T-helper 1 cell treated with Interleukin-12 subunit alpha and Interleukin-12 subunit beta and Interleukin-4 antibody, amounts not matched to agents 30 ng/mL and 1 ng/mL, for 36 hours (primary cell): ENCODE results near the gene CMTR1. TPM values are rescaled to one million over a fixed set of nuclear protein-coding genes. Genes with fewer than 3 reads are reported as not detected.

Experiments used
- intact Hi-C: fragments of 100-400 bp; cut with micrococcal nuclease; formaldehyde crosslinking; loops from one replicate; pipeline ENCODE4 v1.15.1; 2024
- total RNA-seq: library from RNA; stranded (reverse); gene quantifications from 2 replicates; pipeline ENCODE4 v1.2.3, GENCODE V29; 2022

CMTR1 gene
- total RNA-seq, 1 donor from 2014 or later, result 88.0 TPM

DNA sequence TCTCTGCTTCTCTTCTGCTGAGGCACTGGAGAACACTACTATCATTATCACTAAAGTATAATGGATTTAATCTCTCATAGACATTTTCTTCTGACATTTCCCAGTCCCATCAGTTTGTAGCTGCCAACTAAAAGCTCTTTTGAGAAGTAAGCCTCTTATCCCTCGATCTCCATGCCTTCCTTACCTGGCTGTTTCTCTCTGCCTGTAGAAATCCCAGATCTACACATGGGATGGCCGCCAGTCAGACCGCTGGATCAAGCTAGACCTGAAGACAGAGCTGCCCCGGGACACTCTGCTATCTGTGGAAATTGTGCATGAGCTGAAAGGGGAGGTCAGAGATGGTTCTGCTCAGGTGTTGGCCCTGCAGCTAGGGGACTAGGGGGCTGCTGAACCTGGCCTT is 41.3 kb downstream of the CMTR1 start:
- intact Hi-C loops, result no loop called here

DNA sequence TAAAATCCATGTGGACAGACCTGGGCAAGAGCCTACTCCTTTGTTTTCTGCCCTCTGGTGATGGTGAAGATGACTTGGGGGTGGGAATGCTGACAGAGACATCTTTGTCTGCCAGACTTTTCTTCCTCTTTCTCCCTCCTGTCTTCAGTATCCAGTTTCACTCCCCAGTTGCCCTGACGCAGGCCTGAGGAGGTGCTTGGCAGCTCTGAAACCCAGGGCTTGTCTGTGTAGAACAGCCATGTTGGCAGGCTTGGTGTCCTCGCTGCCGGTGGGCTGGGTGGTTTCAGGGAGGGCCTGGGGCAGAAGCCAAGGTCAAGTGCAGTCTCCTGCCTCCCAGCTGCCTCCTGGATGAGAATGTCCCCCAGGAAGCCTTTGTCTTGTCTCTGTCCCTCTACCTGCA is 44.2 kb downstream of the CMTR1 start:
- intact Hi-C loops, result no loop called here

DNA sequence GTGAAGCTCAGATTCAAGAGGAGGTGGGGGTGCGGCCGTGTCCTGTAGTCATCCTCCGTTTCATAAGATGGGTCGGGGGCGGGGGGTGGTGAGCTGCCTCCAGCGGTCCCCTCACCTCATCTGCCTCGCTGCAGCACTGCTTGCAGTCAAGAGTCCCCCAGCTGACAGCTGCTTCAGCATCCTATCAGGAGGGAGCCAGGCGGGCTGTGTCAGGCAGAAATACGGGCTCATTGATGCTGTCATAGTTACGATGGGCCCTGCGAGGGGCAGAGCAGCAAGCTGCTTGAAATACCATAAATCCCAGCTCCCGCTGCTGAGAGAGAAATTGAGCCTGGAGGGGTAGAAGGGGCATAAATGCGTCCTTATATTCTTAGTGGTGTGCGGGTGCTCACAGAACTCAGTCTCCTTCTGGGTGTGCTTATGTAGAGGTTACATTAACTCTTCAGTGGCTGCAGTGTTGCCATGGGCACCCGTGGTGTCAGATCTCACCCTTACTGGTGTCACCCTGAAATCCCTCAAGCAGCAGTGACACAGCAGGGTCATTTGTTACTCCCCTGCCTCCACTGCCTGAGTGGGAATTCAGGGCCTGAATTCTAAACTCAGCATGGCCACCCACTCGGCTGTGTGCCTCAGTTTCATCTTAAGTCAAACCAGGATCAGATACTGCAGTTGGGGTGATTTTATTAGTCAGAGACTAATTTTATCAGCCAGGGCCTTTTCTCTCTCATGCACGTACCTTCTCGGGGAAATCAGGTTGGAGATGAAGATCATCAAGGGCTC is 44.8 kb downstream of the CMTR1 start:
- intact Hi-C loops, result no loop called here

DNA sequence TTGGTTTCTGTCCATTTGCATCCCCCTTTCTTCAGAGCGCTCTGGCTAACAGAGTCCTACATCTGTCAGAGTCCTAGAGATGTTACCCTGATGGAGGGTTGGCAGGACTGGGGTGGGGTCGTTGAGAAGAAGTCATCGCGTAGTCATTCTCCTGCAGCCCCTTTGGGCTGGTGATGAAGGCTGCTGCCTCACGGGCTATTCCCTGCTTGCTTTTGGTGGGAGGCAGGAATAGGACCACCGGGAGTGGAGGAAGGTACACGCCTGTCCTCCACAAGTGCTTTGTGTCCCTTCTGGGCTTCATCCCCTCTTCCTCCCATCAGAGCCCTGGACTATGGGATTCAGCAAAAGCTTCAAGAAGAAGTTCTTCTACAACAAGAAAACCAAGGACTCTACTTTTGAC is 45.8 kb downstream of the CMTR1 start:
- intact Hi-C loops, result no loop called here

DNA sequence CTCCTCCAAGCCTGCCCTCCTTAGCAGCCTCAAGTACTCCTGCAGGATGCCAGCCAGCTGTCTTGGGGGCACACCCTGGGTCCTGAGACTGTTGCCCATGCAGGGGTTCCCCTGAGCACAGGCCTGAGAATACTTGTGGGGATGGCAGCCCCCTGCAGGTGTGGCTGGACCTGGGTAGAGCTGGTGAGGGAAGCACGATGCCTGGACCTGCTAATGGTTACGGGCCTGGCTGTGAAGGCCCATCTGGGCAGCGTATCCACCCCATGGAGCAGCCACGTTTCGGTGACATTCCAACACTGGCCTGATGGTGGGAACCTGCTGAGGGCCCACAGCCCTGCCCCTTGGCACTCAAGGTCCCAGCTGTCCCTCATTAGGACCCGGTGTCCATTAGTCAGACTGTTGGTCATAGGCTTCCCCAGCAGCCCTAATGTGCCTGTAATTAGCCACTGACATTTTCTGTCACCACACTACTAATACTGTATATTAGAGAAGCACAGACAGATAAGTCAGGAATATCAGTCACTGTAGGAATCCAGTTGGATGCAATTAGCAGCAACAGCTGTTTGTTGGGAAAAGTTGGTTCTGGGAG is 46.3 kb downstream of the CMTR1 start:
- intact Hi-C loops, result no loop called here

DNA sequence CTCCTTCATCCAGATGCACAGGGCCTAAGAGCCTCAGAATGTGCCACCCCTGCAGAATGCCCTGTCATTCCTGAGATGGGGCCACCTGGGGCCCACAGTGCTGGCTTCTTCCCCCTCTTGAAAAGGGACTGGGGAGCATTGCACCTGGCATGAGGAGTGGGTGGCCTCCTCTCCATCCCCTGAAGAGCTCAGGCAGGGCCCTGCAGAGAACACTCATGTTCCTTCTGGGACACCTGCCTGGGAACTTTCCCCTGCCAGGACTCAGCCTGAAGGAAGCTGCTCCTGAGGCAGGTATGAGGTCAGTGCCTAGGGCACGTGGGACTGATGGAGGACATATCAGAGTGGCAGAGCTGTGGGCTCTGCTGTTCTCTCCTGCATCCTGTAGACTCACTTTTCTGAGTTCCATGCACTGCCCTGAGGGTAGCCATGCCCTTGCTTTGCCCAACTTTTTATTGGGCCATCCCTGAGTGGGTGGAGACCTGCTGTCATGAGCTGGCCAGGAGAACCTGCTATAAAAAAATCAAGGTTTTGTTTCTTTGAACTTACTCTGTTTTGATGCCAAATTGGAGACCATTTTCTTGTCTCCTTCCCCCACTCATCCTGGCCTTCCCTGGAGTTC is 47.2 kb downstream of the CMTR1 start:
- intact Hi-C loops, result no loop called here

DNA sequence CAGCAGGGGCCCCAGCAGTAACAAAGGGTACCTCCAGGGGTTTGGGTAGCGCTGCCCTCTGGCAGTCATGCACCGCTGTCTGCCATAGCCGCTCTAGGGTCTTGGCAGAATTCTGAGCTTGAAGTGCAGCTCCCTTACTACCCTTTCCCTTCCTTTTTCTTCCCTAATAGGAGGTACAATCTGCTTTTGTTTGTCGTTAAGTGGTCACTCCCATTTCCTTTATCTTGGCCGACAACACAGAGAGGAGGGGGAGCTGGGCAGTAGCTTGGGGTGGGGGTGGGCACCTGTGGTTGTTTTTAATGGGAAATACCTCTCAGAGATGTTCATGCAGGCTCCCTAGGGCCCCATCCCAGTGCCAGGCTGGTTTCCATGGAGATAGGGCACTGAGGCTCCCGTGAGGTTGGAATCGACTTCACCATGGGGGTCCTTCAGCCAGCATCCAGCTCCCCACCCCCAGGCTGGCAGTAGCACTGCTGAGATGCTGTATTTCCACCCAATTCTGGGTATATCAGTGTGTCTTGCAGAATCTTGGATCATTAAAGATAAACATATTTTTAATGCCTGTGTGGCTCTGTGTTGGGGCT is 48.0 kb downstream of the CMTR1 start:
- intact Hi-C loops, result no loop called here

DNA sequence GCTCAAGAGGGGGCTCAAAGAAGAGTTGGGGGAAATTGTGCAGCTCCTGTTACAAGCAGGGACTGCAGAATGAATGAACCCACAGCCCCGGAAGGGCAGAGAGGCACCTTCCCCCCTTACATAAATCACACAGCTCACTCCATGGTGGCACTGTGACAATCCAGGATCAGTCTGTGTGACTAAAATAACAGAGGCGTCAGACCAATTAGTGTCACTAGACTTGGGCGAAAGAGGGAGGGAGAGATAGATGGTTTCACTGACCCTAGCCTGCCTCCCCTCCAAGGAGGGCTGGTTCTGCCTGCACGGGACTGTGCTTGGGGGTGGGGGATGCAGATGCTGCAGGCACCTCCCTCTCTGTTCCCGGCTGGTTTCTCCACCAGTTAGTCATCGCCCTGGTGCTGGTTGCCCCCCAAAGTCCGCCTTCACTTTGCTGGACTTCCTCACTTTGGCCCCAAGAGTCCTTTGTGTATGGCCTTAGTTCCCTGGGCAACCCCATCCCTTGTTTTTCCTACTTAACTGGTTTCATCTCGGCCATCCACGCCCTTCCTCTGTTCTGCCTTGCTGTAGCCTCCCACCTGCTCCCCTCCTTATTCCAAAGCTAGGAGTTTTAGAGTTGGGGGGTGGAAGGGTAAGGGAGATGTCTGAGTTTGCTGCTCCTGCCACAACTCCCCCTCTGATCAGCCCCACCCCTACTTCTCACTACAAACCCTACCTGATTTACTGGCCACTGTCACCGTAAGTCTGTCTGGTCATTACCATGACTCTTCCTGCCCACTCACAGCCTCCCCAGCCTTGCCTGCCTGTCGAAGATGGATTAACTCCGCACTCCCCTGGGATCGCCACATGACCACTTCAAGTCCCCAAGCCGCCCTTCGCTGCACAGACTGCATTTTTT is 48.9 kb downstream of the CMTR1 start:
- intact Hi-C loops, result no loop called here

DNA sequence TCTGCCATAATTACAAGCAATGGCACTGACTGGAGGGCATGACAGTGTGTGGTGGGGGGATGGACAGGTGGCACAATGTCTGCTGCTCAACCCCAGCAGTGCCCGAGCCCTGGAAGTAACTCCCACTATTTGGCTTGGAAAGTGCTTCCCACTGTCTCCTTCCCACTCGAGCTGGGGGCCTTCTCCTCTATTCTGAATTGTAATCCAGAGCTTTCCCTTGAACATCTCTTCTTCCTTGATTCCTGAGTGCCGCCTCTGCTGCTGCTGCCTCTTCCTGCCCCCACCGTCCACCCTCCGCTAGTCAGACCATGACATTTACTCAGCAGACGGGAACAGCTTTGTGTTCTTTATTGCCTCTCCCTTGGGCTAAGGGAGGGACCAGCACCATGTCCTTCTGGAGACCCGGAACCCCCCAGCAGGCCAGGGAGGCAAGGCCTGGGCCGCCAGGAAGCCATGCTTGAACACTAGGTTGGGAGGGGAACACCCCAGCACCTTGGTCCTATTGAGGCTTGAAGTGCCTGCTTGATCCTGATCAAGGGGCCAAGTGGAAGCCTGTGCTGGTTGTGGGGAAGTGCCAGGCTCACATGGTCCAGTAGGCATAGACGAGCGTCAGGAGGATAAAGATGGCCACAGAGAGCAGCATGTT is 49.7 kb downstream of the CMTR1 start:
- intact Hi-C loops, result no loop called here

DNA sequence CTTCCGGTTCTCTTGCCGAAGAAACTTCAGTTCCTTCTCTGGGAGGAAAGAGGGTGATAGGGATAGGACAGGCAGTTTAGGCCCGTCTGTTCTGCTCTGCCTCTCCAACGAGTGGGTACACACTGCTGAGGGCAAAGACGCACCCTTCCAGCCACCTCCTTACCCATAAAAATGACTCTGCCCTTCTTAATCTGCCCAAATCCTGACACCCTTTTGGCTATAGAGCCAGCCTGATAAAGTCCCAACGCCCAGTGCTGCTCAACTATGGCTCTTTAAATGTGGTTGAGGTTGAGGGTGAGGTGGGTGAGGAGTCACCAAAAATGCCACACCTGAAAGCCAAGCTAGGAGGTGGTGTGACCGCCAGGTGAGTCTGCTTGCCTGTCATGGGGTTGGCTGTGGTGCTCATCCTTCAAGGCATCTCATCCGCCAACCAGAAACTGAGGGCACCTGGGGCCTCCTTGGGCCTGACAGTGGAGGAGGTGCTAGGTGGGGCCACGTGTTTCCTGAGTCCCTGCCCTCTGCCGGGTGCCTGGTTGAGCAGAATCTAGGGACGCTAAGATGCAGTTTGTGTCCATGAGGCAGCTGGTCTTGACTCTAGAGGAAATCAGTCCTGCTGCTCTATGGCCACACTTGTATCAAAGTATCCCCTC is 50.4 kb downstream of the CMTR1 start:
- intact Hi-C loops, result no loop called here

DNA sequence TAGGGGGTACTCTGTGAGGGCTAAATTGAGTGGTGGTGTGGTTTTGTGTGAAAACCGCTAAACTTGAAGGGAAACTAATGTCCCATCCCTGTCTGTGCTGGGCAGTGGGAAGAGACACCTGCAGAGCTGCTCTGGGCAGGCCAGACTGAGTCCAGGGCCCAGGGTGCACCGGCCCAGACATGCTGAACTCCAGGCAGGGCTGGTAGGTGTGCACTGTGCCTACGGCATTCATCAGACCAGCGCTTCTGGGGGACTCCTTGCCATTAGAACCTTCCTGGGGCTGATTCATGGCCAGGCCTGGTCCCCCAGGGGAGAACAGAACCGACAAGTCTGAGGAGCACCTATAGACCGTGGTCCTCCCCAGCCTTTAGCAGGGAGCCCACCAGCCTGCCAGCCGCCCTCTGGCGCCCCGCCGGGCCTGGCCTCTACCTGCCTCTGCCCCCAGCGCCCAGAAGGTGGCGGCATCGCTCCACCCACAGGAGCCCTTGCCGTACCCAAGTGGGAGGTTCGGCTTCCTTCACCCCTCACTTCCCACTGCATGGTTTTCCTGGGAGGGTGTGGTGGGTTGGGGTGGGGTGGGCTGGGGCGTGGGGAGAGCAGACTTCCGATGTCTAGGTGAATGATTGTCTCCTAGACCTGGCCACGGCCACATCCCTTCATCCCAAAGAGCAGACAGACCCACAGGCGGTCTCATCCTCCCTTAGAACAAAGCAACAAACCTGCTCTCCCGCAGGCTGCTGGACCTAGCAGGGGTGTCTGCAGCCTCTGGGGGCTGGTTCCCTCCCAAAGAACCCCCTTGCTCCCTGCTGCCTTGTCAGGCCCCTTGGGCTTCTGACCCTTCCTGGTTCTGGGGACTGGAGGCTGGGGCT is 51.1 kb downstream of the CMTR1 start:
- intact Hi-C loops, result loop anchor here (1.0 kb wide), 6 partner anchors 33 to 208 kb away; no protein-coding TSS in a partner anchor

DNA sequence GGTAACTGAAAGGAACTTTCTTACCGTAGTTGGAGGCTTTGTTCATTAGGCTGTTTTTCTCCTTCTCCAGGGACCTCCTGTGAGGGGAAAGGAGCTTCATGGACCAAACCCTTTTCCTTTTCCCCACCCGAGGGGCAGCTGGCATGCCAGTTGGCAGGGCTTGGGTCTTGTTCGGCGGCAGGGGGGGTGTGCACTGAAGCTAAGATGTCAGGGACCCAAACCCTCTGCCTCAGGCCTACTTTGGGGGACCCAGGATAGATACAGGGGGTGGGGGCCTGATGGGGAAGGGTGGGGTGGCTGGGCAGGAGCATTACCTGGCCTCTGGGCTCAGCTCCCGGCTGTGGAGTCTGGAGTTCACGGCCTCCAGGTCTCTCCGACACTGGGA is 51.8 kb downstream of the CMTR1 start:
- intact Hi-C loops, result loop anchor here (1.0 kb wide), 6 partner anchors 33 to 208 kb away; no protein-coding TSS in a partner anchor

DNA sequence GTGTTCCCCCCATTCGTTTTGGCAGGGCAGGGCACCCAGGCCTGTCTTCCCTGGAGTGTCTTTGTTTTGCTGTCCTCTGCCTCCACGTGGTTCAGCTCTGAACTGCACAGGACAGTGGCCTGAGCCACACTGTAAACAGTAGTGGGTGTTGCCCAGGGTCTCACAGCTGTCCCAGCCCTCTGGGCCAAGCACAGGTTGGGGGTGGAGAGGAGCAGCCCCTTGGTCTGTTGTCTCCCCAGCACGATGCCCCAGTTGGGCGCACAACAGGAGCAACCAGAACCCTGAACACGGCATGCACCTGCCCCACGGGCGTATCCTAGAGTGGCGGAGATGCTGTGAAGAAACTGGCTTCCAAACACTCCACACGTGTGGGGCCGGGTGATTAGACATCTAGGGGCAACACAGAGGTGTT is 52.3 kb downstream of the CMTR1 start:
- intact Hi-C loops, result no loop called here

DNA sequence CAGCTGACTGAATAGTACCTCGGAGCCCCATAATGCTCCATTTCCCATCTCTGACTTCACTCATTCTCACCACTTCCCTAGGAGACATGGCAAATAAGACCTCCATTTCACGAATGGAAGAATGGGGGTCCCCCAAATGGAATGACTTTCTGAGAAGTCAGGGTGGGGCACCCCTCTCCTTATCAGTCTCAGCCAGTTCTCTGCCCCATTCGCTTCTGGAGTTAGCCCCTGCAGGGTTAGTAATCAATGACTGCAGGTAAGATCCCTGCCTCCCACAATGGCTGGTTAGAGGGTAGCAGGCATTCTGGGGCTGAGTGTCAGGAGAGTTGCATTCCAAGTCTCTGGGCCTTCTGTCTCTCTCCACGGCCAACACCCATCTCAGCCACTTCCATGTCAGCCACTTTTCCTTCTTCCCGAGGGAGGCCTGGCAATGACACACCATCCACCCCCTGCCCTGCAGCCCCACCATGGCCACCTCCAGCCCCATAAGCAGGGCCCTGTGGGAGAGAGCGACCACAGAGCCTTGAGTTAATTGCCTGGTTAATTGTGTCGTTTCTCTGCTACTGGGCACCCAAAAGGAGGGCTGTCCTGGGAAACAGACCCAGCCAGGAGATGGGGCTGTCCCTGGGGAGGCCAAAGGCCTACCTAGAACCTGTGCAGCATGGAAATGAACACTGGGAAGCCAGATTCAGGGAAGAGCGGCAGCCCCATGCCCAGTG is 53.3 kb downstream of the CMTR1 start:
- intact Hi-C loops, result no loop called here

DNA sequence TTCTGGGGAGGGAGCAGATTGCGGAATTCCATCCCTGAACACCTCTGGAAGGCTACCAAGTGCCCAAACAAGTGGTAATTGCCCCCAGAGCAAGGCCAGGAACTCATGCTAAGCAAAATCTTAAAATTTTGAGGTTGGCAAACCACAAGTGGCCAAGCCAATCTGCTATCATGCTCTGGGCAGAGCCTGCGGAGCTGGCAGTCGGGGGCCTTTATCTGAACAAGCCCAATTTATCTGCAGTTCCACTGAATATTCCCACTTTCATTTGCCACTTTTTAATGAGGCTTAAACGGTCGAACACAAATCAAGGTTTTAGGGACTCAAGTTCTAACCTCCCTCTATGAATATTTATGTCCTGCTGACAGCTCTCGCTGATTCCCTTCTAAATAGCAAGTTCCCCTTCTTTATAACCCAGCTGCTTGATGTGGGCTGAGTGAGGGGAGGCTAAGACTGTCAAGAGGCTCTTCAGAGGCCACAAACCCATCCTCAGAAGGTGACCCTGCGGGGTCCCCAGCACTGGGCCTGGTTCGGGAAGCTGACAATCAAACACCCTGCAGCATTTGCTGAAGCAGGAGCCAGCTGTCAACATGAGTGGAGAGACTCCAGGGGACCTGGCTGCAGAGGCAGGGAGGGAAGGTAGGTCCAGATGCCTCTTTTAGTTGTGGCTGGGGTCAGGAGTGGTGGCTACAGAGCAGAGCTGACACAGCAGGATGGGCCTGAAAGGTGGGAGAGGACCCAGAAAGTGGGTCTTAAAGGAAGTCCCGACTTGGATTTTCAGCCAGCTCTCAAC is 54.8 kb downstream of the CMTR1 start:
- intact Hi-C loops, result no loop called here

DNA sequence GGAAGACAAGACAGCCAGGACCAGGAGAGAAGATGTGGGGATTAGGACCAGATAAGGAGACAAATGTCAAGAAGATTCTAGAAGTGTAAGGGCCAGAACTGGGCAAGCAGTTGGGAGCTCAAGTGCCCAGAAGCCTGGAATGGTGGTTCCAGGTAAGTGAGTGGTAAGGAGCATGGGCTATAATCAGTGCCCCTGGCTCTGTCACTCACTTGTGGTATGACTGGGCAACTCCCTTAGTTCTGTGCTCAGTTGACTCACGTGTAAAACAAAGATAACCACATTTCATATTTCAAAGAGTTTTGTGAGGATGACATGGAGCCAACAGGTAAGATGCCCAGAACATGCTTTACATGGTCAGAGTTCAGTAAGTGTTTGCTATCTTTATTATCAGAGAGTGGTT is 55.5 kb downstream of the CMTR1 start:
- intact Hi-C loops, result no loop called here

DNA sequence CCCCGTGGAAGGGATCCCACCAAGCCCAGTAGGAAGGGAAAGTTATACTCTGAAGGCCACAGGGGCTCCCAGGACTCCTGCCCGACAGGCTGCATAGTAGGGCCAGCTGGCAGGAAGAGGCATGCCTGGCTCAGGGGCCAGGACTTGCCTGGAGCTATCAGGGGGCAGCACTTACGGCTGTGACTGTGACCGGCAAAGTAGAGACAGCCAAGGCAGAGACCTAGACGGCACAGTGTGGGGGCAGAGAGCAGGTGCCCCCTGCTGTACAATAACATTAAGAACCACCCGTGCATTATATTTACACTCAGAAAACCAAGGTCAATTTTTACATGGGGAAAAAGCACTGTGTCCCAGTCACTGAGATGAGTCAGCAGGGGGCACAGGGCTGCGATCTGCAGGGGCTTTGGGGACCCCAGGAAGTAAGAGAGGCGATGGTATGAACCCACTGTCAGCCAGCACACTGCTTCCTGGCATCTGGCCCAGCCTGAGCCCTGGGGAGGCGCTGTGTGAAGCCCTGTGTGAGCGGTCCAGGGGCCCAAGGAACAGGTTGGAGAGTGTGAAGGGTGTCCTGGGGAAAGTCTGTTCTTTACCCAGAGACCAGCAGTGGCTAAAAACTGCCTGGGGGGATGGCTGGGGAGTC is 56.8 kb downstream of the CMTR1 start:
- intact Hi-C loops, result no loop called here
